GM12872 (cell line): ENCODE data around the gene LRTM2.

Experiments
- CTCF ChIP-seq: IDR thresholded peaks from 3 replicates; pipeline ENCODE4 v1.5.1; 2011; ENCODE audit warnings: low read depth, mild to moderate bottlenecking, low read length, moderate library complexity; ENCODE audit not compliant: insufficient read depth

The LRTM2 gene

GRCh38 chr12:1782215-1782614, 38.1 kb upstream of the LRTM2 start:
- no peak for TF ChIP-seq CTCF

GRCh38 chr12:1787714-1788113, 32.7 kb upstream of the LRTM2 start:
- no peak for TF ChIP-seq CTCF

GRCh38 chr12:1790444-1790843, 29.9 kb upstream of the LRTM2 start:
- TF ChIP-seq CTCF: no peak

- peak; percentile 76 for TF ChIP-seq CTCF
Measured at GRCh38 chr12:1791104-1791841, 29.1 kb upstream of the LRTM2 start.

GRCh38 chr12:1792406-1792805, 28.0 kb upstream of the LRTM2 start:
- no peak for TF ChIP-seq CTCF

- TF ChIP-seq CTCF: no peak
Measured at GRCh38 chr12:1793426-1794210, 26.7 kb upstream of the LRTM2 start.

GRCh38 chr12:1794440-1795090, 25.8 kb upstream of the LRTM2 start:
- TF ChIP-seq CTCF: no peak
